ENCODE results near the gene CREB5. TPM values are rescaled to one million over a fixed set of nuclear protein-coding genes. Genes with fewer than 3 reads are reported as not detected.

Gene CREB5
- total and polyA plus RNA-seq, 9 donors: 0.71 to 15.0 (median 2.7) TPM

DNA sequence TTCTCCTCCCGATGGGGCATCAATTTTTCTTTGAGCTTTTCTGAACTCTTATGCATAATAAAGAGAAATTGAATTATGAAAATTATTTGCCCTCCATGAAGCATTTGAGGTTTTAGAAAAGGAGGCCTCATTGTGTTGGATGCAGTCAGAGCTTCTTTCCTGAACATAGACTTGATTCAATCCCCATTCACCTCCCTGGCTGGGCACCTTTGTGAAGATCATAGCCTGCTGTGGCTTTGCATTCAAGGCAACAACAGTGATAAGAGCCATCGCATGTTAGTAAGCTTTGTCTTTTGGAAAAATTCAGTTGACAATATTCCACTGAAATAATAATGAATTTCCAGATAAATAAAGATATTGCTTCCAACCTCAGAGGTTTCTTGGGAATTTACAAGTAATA lies 458.8 kb downstream of the CREB5 start:
- H3K27me3 ChIP-seq: no peaks in the 10 kb centered on the region
- H3K4me1 ChIP-seq (ENCODE audit: insufficient read depth): no peaks in the 10 kb centered on the region
- H3K4me3 ChIP-seq: no peak overlapping the region
- no peak for DNase-seq
- TF ChIP-seq EP300 (IDR thresholded peaks at IDR 0.05) (no peak), POLR2A (IDR thresholded peaks at IDR 0.05) (no peak)
- TF ChIP-seq, protein P1, sequence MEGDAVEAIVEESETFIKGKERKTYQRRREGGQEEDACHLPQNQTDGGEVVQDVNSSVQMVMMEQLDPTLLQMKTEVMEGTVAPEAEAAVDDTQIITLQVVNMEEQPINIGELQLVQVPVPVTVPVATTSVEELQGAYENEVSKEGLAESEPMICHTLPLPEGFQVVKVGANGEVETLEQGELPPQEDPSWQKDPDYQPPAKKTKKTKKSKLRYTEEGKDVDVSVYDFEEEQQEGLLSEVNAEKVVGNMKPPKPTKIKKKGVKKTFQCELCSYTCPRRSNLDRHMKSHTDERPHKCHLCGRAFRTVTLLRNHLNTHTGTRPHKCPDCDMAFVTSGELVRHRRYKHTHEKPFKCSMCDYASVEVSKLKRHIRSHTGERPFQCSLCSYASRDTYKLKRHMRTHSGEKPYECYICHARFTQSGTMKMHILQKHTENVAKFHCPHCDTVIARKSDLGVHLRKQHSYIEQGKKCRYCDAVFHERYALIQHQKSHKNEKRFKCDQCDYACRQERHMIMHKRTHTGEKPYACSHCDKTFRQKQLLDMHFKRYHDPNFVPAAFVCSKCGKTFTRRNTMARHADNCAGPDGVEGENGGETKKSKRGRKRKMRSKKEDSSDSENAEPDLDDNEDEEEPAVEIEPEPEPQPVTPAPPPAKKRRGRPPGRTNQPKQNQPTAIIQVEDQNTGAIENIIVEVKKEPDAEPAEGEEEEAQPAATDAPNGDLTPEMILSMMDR (IDR thresholded peaks at IDR 0.05): no peak
- WGBS, 3 donors: 72 to 85% (median 83%) methylated on average over 2 of the region's 2 CpGs
- no peaks in the 10 kb centered on the region for H3K36me3 ChIP-seq
- no peaks in the 10 kb centered on the region for H3K9me3 ChIP-seq
- H3K27ac ChIP-seq: no peak overlapping the region
- intact Hi-C loops (cut with DNase I): no loop called here

GRCh38 chr7:28871631-28872030 lies 459.3 kb downstream of the CREB5 start:
- no peak overlapping the region for H3K4me3 ChIP-seq
- DNase-seq: no peak
- no peaks in the 10 kb centered on the region for H3K9me3 ChIP-seq
- TF ChIP-seq POLR2A (IDR thresholded peaks at IDR 0.05) (no peak), EP300 (IDR thresholded peaks at IDR 0.05) (no peak)
- TF ChIP-seq, protein P1 (IDR thresholded peaks at IDR 0.05): no peak
- H3K36me3 ChIP-seq: no peaks in the 10 kb centered on the region
- intact Hi-C loops (cut with DNase I): no loop called here
- no peaks in the 10 kb centered on the region for H3K27me3 ChIP-seq
- no peaks in the 10 kb centered on the region for H3K4me1 ChIP-seq (ENCODE audit: insufficient read depth)
- no peak overlapping the region for H3K27ac ChIP-seq

DNA sequence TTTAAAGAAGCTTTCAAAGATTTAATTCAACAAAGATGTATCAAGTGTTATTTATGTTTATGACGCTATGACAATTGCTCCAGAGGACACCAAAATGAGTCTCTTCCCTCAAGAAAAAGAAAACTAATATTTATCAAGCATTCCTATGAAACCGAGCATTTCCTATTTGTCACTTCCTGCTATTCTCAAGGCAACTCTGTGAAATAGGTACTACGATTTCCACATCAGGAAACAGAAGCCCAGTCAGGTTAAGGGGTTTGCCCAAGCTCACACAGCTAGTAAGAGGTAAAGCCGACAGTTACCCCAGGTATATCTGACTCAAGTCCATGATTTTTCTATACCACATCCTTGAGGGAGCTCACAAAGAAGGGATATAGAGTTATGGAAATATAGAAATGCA lies 459.9 kb downstream of the CREB5 start:
- no peak overlapping the region for H3K27ac ChIP-seq
- no peaks in the 10 kb centered on the region for H3K36me3 ChIP-seq
- no peak for DNase-seq
- H3K4me3 ChIP-seq: no peak overlapping the region
- WGBS, 3 donors: 84 to 89% (median 87%) methylated on average over 4 of the region's 4 CpGs
- intact Hi-C loops (cut with DNase I): no loop called here
- TF ChIP-seq EP300 (IDR thresholded peaks at IDR 0.05): no peak
- TF ChIP-seq POLR2A (IDR thresholded peaks at IDR 0.05): no peak
- TF ChIP-seq, protein P1 (IDR thresholded peaks at IDR 0.05): no peak
- no peaks in the 10 kb centered on the region for H3K4me1 ChIP-seq (ENCODE audit: insufficient read depth)
- H3K27me3 ChIP-seq: no peaks in the 10 kb centered on the region
- no peaks in the 10 kb centered on the region for H3K9me3 ChIP-seq

GRCh38 chr7:28873365-28873764 lies 461.0 kb downstream of the CREB5 start:
- Histone ChIP-seq H3K36me3 (no peaks in the 10 kb centered on the region), H3K9me3 (no peaks in the 10 kb centered on the region), H3K27me3 (no peaks in the 10 kb centered on the region), H3K4me3 (no peak overlapping the region), H3K27ac (no peak overlapping the region), H3K4me1 (ENCODE audit: insufficient read depth) (no peaks in the 10 kb centered on the region)
- no peak for TF ChIP-seq POLR2A (IDR thresholded peaks at IDR 0.05)
- TF ChIP-seq EP300 (IDR thresholded peaks at IDR 0.05): no peak
- intact Hi-C loops (cut with DNase I): no loop called here
- DNase-seq: no peak
- 41 to 60% (median 51%) methylated on average over 3 of the region's 3 CpGs for whole genome bisulfite sequencing, 3 donors

DNA sequence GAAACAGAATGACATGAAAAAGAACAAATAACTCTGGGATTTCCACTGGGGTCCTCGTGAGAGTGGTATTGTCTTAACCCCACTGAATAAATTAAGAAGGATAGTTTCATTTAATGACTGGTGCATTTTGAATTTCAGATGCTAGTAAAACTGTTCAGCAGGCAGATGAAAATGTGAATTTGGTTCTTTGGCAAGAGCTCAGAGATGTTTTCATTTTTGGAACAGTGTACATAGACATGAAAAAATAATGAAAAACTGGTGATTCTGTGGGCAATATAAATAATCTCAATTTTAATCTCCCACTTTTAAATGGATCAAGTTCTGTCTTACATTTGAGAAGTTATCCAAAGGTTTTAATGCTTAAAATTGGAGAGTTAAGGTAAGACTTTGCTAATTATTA lies 461.7 kb downstream of the CREB5 start:
- intact Hi-C loops (cut with DNase I): no loop called here
- Histone ChIP-seq H3K36me3 (no peaks in the 10 kb centered on the region), H3K9me3 (no peaks in the 10 kb centered on the region), H3K27ac (no peak overlapping the region), H3K4me1 (ENCODE audit: insufficient read depth) (no peaks in the 10 kb centered on the region), H3K4me3 (no peak overlapping the region), H3K27me3 (no peaks in the 10 kb centered on the region)
- WGBS, 3 donors: 20 to 33% (median 23%) methylated on average over 1 of the region's 1 CpG
- DNase-seq: no peak
- TF ChIP-seq, protein P1 (IDR thresholded peaks at IDR 0.05): no peak
- no peak for TF ChIP-seq POLR2A (IDR thresholded peaks at IDR 0.05)
- no peak for TF ChIP-seq EP300 (IDR thresholded peaks at IDR 0.05)

Other genes with a start within 250 kb of the CREB5 start
- 10 to 100 TPM; 10.4 to 36.0 (median 19.9) TPM for gene JAZF1, start 231.7 kb upstream of the CREB5 start, total RNA-seq
- 10 to 100 TPM; 11.6 to 28.6 TPM for gene JAZF1, start 231.7 kb upstream of the CREB5 start, polyA plus RNA-seq

Measured in ovary (tissue), 9 donors.